H1 (cell line): ENCODE results near the gene ZFAND2B.

Source experiments
- EZH2 ChIP-seq: fragments of 200-600 bp; sonication (generic); IDR thresholded peaks from 2 replicates; pipeline ENCODE4 v1.7.1; 2012; ENCODE audit warnings: low read depth, mild to moderate bottlenecking, moderate library complexity, low read length, inconsistent platforms; ENCODE audit not compliant: severe bottlenecking
- GTF2F1 ChIP-seq: IDR thresholded peaks from 2 replicates; pipeline ENCODE4 v1.6.1; 2012; ENCODE audit warnings: low read depth, low read length, improper control_type of control experiment, borderline replicate concordance
- HDAC2 ChIP-seq, 2 experiments: fragments of 300-600 bp in 1 of 2; sonication (generic) in 1 of 2; IDR thresholded peaks; 2 replicates each; pipeline ENCODE4 v1.6.1; 2011 to 2012; ENCODE audit warnings: low read depth in 2 of 2, low read length in 2 of 2, mild to moderate bottlenecking in 2 of 2, moderate library complexity in 2 of 2, borderline replicate concordance in 1 of 2, inconsistent platforms in 1 of 2
- HDAC6 ChIP-seq: IDR thresholded peaks from one replicate; pipeline ENCODE4 v1.7.1; 2012; ENCODE audit warnings: low read depth, mild to moderate bottlenecking, inconsistent platforms, low read length, moderate library complexity
- JUN ChIP-seq: IDR thresholded peaks from 2 replicates; pipeline ENCODE4 v1.6.1; 2011; ENCODE audit warnings: low read depth, mild to moderate bottlenecking, improper control_type of control experiment, low read length
- POLR2A ChIP-seq, 2 experiments: IDR thresholded peaks; 1 replicate in 1 of 2; 2 replicates in 1 of 2; pipeline ENCODE4 v1.6.1; 2011; ENCODE audit warnings: low read depth in 2 of 2, low read length in 2 of 2, mild to moderate bottlenecking in 2 of 2; ENCODE audit errors: control extremely low read depth in 1 of 2
- POLR2AphosphoS5 ChIP-seq: IDR thresholded peaks from 2 replicates; pipeline ENCODE4 v1.6.1; 2011; ENCODE audit warnings: low read depth, low read length
- TCF12 ChIP-seq: IDR thresholded peaks from 2 replicates; pipeline ENCODE4 v1.6.1; 2011; ENCODE audit warnings: low read depth, mild to moderate bottlenecking, low read length
- YY1 ChIP-seq: IDR thresholded peaks from 2 replicates; pipeline ENCODE4 v1.6.1; 2011; ENCODE audit warnings: low read depth, mild to moderate bottlenecking, low read length
- TF ChIP-seq, protein P1 (sequence below), 3 experiments: IDR thresholded peaks; 1 replicate in 2 of 3; 2 replicates in 1 of 3; pipeline versions ENCODE4 v1.5.1 to v1.6.1; 2011; ENCODE audit warnings: low read length in 3 of 3, mild to moderate bottlenecking in 3 of 3, inconsistent platforms in 2 of 3, low read depth in 1 of 3, moderate library complexity in 1 of 3; ENCODE audit not compliant: insufficient read depth in 1 of 3; ENCODE audit errors: control extremely low read depth in 1 of 3
- TF ChIP-seq, protein P2 (sequence below): IDR thresholded peaks from 2 replicates; pipeline ENCODE4 v1.6.1; 2012; ENCODE audit warnings: low read length, inconsistent platforms

DNA sequence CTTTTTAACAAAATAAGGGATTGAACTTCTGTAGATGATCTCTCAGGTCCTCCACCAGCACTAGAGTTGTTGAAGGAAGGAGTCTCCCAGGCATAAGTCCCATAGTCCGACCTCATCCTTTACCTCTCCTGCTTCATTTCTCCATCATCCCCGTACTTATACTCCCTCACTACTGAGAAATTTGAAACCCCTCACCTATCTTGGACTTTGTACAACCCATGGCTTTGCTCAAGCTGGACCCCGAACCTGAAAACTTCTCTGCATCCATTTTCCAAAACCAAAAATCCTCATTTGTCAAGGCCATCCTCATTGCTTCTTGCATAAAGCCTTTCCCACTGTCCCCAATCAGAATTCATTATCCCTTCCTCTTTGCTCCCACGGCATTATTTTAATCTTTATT lies 45.5 kb upstream of the ZFAND2B start:
- TF ChIP-seq, protein P1, sequence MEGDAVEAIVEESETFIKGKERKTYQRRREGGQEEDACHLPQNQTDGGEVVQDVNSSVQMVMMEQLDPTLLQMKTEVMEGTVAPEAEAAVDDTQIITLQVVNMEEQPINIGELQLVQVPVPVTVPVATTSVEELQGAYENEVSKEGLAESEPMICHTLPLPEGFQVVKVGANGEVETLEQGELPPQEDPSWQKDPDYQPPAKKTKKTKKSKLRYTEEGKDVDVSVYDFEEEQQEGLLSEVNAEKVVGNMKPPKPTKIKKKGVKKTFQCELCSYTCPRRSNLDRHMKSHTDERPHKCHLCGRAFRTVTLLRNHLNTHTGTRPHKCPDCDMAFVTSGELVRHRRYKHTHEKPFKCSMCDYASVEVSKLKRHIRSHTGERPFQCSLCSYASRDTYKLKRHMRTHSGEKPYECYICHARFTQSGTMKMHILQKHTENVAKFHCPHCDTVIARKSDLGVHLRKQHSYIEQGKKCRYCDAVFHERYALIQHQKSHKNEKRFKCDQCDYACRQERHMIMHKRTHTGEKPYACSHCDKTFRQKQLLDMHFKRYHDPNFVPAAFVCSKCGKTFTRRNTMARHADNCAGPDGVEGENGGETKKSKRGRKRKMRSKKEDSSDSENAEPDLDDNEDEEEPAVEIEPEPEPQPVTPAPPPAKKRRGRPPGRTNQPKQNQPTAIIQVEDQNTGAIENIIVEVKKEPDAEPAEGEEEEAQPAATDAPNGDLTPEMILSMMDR (IDR thresholded peaks at IDR 0.05; ENCODE audit: control extremely low read depth in 1 of 3, insufficient read depth in 1 of 3, low read depth in 1 of 3, low read length in 3 of 3): no peak
- TF ChIP-seq TCF12: no peak
- TF ChIP-seq, protein P2, sequence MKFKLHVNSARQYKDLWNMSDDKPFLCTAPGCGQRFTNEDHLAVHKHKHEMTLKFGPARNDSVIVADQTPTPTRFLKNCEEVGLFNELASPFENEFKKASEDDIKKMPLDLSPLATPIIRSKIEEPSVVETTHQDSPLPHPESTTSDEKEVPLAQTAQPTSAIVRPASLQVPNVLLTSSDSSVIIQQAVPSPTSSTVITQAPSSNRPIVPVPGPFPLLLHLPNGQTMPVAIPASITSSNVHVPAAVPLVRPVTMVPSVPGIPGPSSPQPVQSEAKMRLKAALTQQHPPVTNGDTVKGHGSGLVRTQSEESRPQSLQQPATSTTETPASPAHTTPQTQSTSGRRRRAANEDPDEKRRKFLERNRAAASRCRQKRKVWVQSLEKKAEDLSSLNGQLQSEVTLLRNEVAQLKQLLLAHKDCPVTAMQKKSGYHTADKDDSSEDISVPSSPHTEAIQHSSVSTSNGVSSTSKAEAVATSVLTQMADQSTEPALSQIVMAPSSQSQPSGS: no peak
- no peak for TF ChIP-seq JUN
- no peak for TF ChIP-seq POLR2A (IDR thresholded peaks at IDR 0.05; ENCODE audit: control extremely low read depth in 1 of 2, low read depth in 2 of 2, low read length in 2 of 2)
- TF ChIP-seq EZH2: no peak
- no peak for TF ChIP-seq YY1
- TF ChIP-seq POLR2AphosphoS5: no peak
- TF ChIP-seq GTF2F1: no peak
- no peak for TF ChIP-seq HDAC2 (IDR thresholded peaks at IDR 0.05; ENCODE audit: borderline replicate concordance in 1 of 2, low read depth in 2 of 2, low read length in 2 of 2)
- TF ChIP-seq HDAC6: no peak
